Aorta (tissue), 5 donors: ENCODE data around the gene CRY2. TPM values are rescaled to one million over a fixed set of nuclear protein-coding genes. Genes with fewer than 3 reads are reported as not detected.

Experiments
- ATAC-seq: fragments of 200-7000 bp; cut with Tn5 transposase; one replicate; pipeline ENCODE4 v1.9.1; 2022; ENCODE audit warnings: moderate library complexity; ENCODE audit not compliant: low FRiP score
- DNase-seq, 2 donors: peaks; one replicate each; pipeline ENCODE4 v3.0.0-alpha.2; 2020
- H3K27ac ChIP-seq, 2 donors: one replicate each; pipeline ENCODE4 v1.5.1; 2013; ENCODE audit warnings: low read length in 2 of 2, mild to moderate bottlenecking in 2 of 2, moderate library complexity in 2 of 2, control low read depth in 1 of 2, inconsistent platforms in 1 of 2, low read depth in 1 of 2
- H3K27me3 ChIP-seq, 2 donors: one replicate each; pipeline ENCODE4 v1.6.1; 2013; ENCODE audit warnings: control low read depth in 1 of 2, low read length in 1 of 2, mild to moderate bottlenecking in 1 of 2, moderate library complexity in 1 of 2; ENCODE audit not compliant: insufficient read depth in 2 of 2, control insufficient read depth in 1 of 2
- H3K36me3 ChIP-seq, 2 donors: one replicate each; pipeline ENCODE4 v1.6.1; 2013; ENCODE audit warnings: control low read depth in 1 of 2, low read length in 1 of 2, mild to moderate bottlenecking in 1 of 2; ENCODE audit not compliant: insufficient read depth in 2 of 2, control insufficient read depth in 1 of 2
- H3K4me1 ChIP-seq, 2 donors: one replicate each; pipeline ENCODE4 v1.6.1; 2013; ENCODE audit warnings: low read length in 2 of 2, control low read depth in 1 of 2, mild to moderate bottlenecking in 1 of 2, moderate library complexity in 1 of 2; ENCODE audit not compliant: insufficient read depth in 2 of 2, control insufficient read depth in 1 of 2
- H3K4me3 ChIP-seq, 2 donors: one replicate each; pipeline ENCODE4 v1.5.1; 2013; ENCODE audit warnings: low read length in 2 of 2, control low read depth in 1 of 2, mild to moderate bottlenecking in 1 of 2
- H3K9me3 ChIP-seq: one replicate; pipeline ENCODE4 v1.6.1; 2013; ENCODE audit warnings: mild to moderate bottlenecking, low read length; ENCODE audit not compliant: control insufficient read depth
- WGBS, 2 donors: extraction: QIAGEN DNeasy Blood & Tissue Kit; methylation state at CpG; one replicate each; pipeline ENCODE4 v1.1.7; 2013; 5-methylcytosine and 5-hydroxymethylcytosine counted together
- intact Hi-C, 2 donors: fragments of 100-400 bp; cut with DNase I; formaldehyde crosslinking; loops; one replicate each; pipeline versions ENCODE4 v1.14.2 to v1.15.0; 2022
- polyA plus RNA-seq, 2 donors: library from polyadenylated mRNA; stranded (reverse); fragments of 200-250 nt; gene quantifications; one replicate each; pipeline ENCODE4 v1.2.3, GENCODE V29; 2013
- total RNA-seq, 2 donors: library from RNA; stranded (reverse); fragmentation: NEBNext Ultra II Directional; extraction: Animal tissue kit (Norgen Biotek cat#: 25700); gene quantifications; one replicate each; pipeline ENCODE4 v1.2.1, GENCODE V29; 2021
- donor health status: healthy with polysubstance abuse.
- donor health status: Bipolar disorder and iron deficiency.
- donor health status: DM: no; HTN: no; CAD: no.
- donor health status: DM: no; HTN: no; CAD: no.
- donor health status: DM: yes; HTN: yes; CAD: no.

CRY2 gene
- total and polyA plus RNA-seq, 4 donors = 6.4 to 54.1 (median 28.2) TPM

- Histone ChIP-seq H3K4me1 (no peaks in the 10 kb centered on the region), H3K4me3 (no peak overlapping the region), H3K27me3 (no peaks in the 10 kb centered on the region), H3K9me3 (no peaks in the 10 kb centered on the region), H3K36me3 (peaks cover 0 to under 1% of the 10 kb centered on the region in 2 donors), H3K27ac (no peak overlapping the region)
- intact Hi-C loops = loop anchor here (2.0 to 5.0 kb wide), 2 partner anchors 71 to 73 kb away; partner anchors contain the start of gene CRY2 (in 1 of the 2)
- DNase-seq (peak; percentile 30 to 42), ATAC-seq (no peak)
- 78 to 82% methylated on average over 13 of the region's 13 CpGs for WGBS, 2 donors
These were observed 72.7 kb downstream of the CRY2 start for GRCh38 chr11:45919806-45920530.

- no peaks in the 10 kb centered on the region for H3K4me1 ChIP-seq
- H3K9me3 ChIP-seq = no peaks in the 10 kb centered on the region
- intact Hi-C loops = no loop called here
- no peak for ATAC-seq
- no peaks in the 10 kb centered on the region for H3K36me3 ChIP-seq
- 91 to 93% methylated on average over 6 of the region's 6 CpGs for WGBS, 2 donors
- no peak overlapping the region for H3K4me3 ChIP-seq
- DNase-seq = peak; percentile 17 to 35
- no peaks in the 10 kb centered on the region for H3K27me3 ChIP-seq
- no peak overlapping the region for H3K27ac ChIP-seq
These were observed 73.5 kb downstream of the CRY2 start for GRCh38 chr11:45920531-45921477.

- no peak for ATAC-seq
- peak; percentile 42 to 73 for DNase-seq
- H3K36me3 ChIP-seq = no peaks in the 10 kb centered on the region
- intact Hi-C loops = no loop called here
- H3K9me3 ChIP-seq = no peaks in the 10 kb centered on the region
- no peaks in the 10 kb centered on the region for H3K27me3 ChIP-seq
- 37 to 38% methylated on average over 51 to 54 of the region's 54 CpGs for WGBS, 2 donors
- H3K4me1 ChIP-seq = no peaks in the 10 kb centered on the region
- H3K27ac ChIP-seq = no peak overlapping the region
- no peak overlapping the region for H3K4me3 ChIP-seq
These were observed 74.5 kb downstream of the CRY2 start for GRCh38 chr11:45921561-45922424.

GRCh38 chr11:45922425-45923082 is 75.3 kb downstream of the CRY2 start, which contains the start of gene LARGE2:
TSS of gene LARGE2 (plus strand) at chr11:45922656. CDS start at chr11:45922883, 227 bp downstream.
- Histone ChIP-seq H3K9me3 (no peaks in the 10 kb centered on the region), H3K27ac (no peak within 1 kb of the TSS), H3K4me3 (peak within 1 kb of the TSS; percentile 4 to 7), H3K4me1 (no peaks in the 10 kb centered on the region), H3K36me3 (no peaks in the 10 kb centered on the region), H3K27me3 (no peaks in the 10 kb centered on the region)
- WGBS, 2 donors = 1% methylated on average over 52 to 73 of the region's 73 CpGs
- intact Hi-C loops = no loop called here
- ATAC-seq = no peak
- peak in 1 of 2 donors; percentile 63 for DNase-seq

- no peaks in the 10 kb centered on the region for H3K4me1 ChIP-seq
- peak in 1 of 2 donors; percentile 72 for DNase-seq
These were observed 77.0 kb downstream of the CRY2 start for GRCh38 chr11:45924036-45924915.

GRCh38 chr11:45924927-45925326 is 77.7 kb downstream of the CRY2 start:
- H3K27me3 ChIP-seq = no peaks in the 10 kb centered on the region
- no peaks in the 10 kb centered on the region for H3K4me1 ChIP-seq
- H3K36me3 ChIP-seq = no peaks in the 10 kb centered on the region
- intact Hi-C loops = no loop called here
- H3K27ac ChIP-seq = no peak overlapping the region
- 87 to 89% methylated on average over 6 of the region's 6 CpGs for WGBS, 2 donors
- DNase-seq (no peak), ATAC-seq (no peak)
- no peaks in the 10 kb centered on the region for H3K9me3 ChIP-seq
- no peak overlapping the region for H3K4me3 ChIP-seq

More at GRCh38 chr11:45924036-45924915, 77.0 kb downstream of the CRY2 start:
- 83% methylated on average over 22 of the region's 22 CpGs for WGBS, 2 donors
- ATAC-seq = no peak
- Histone ChIP-seq H3K9me3 (no peaks in the 10 kb centered on the region), H3K4me3 (no peak overlapping the region), H3K27me3 (no peaks in the 10 kb centered on the region), H3K27ac (no peak overlapping the region), H3K36me3 (no peaks in the 10 kb centered on the region)
- intact Hi-C loops = no loop called here

- ATAC-seq (no peak), DNase-seq (no peak)
- H3K27me3 ChIP-seq = no peaks in the 10 kb centered on the region
- no peak overlapping the region for H3K4me3 ChIP-seq
- H3K27ac ChIP-seq = no peak overlapping the region
- no peaks in the 10 kb centered on the region for H3K9me3 ChIP-seq
- H3K36me3 ChIP-seq = no peaks in the 10 kb centered on the region
- intact Hi-C loops = no loop called here
- no peaks in the 10 kb centered on the region for H3K4me1 ChIP-seq
- WGBS, 2 donors = 95% methylated on average over 3 of the region's 3 CpGs
These were observed 78.3 kb downstream of the CRY2 start for GRCh38 chr11:45925550-45925949.
